ENCODE results near the gene MPDU1. TPM values are rescaled to one million over a fixed set of nuclear protein-coding genes. Genes with fewer than 3 reads are reported as not detected.

The MPDU1 gene
- polyA plus RNA-seq, 1 donor, result 105 TPM

- WGBS (ENCODE audit: insufficient coverage, low lambda C conversion rate), result 92% methylated on average over 2 of the region's 23 CpGs
- Histone ChIP-seq H3K4me1 (ENCODE audit: control insufficient read depth, insufficient read depth, low read length) (peaks cover 70% of the 10 kb centered on the region), H3K27ac (ENCODE audit: low read length) (peak overlapping the region; percentile 93), H3K27me3 (ENCODE audit: control insufficient read depth, insufficient read depth, low read length) (no peaks in the 10 kb centered on the region), H3K36me3 (ENCODE audit: control insufficient read depth, insufficient read depth, low read length) (peaks cover 51% of the 10 kb centered on the region), H3K4me3 (ENCODE audit: low read length) (peak overlapping the region; percentile 49), H3K9me3 (ENCODE audit: control insufficient read depth, low read depth, low read length) (peaks cover 8% of the 10 kb centered on the region)
- DNase-seq, result no peak
These were observed 2.8 kb upstream of the MPDU1 start for GRCh38 chr17:7580604-7581575.

GRCh38 chr17:7582396-7583252 is 1.0 kb upstream of the MPDU1 start:
- WGBS (ENCODE audit: insufficient coverage, low lambda C conversion rate), result no CpG with 5 or more reads among the region's 36 CpGs
- Histone ChIP-seq H3K27me3 (ENCODE audit: control insufficient read depth, insufficient read depth, low read length) (no peaks in the 10 kb centered on the region), H3K4me3 (ENCODE audit: low read length) (peak overlapping the region; percentile 67), H3K27ac (ENCODE audit: low read length) (peak overlapping the region; percentile 94), H3K36me3 (ENCODE audit: control insufficient read depth, insufficient read depth, low read length) (peaks cover 43% of the 10 kb centered on the region), H3K4me1 (ENCODE audit: control insufficient read depth, insufficient read depth, low read length) (peaks cover 56% of the 10 kb centered on the region), H3K9me3 (ENCODE audit: control insufficient read depth, low read depth, low read length) (peaks cover 8% of the 10 kb centered on the region)
- no peak for DNase-seq

GRCh38 chr17:7586673-7587419 is 3.2 kb downstream of the MPDU1 start:
- H3K9me3 ChIP-seq (ENCODE audit: control insufficient read depth, low read depth, low read length), result peaks cover 8% of the 10 kb centered on the region
- peaks cover 48% of the 10 kb centered on the region for H3K36me3 ChIP-seq (ENCODE audit: control insufficient read depth, insufficient read depth, low read length)
- H3K4me1 ChIP-seq (ENCODE audit: control insufficient read depth, insufficient read depth, low read length), result peaks cover 34% of the 10 kb centered on the region
- no peak overlapping the region for H3K4me3 ChIP-seq (ENCODE audit: low read length)
- 100% methylated on average over 1 of the region's 9 CpGs for WGBS (ENCODE audit: insufficient coverage, low lambda C conversion rate)
- DNase-seq, result peak in 1 of 2 donors; percentile 57
- H3K27me3 ChIP-seq (ENCODE audit: control insufficient read depth, insufficient read depth, low read length), result no peaks in the 10 kb centered on the region
- no peak overlapping the region for H3K27ac ChIP-seq (ENCODE audit: low read length)

- no peaks in the 10 kb centered on the region for H3K27me3 ChIP-seq (ENCODE audit: control insufficient read depth, insufficient read depth, low read length)
- H3K36me3 ChIP-seq (ENCODE audit: control insufficient read depth, insufficient read depth, low read length), result peaks cover 50% of the 10 kb centered on the region
- DNase-seq, result no peak
- no peak overlapping the region for H3K4me3 ChIP-seq (ENCODE audit: low read length)
- H3K4me1 ChIP-seq (ENCODE audit: control insufficient read depth, insufficient read depth, low read length), result peaks cover 26% of the 10 kb centered on the region
- WGBS (ENCODE audit: insufficient coverage, low lambda C conversion rate), result no CpG with 5 or more reads among the region's 12 CpGs
- peaks cover 7% of the 10 kb centered on the region for H3K9me3 ChIP-seq (ENCODE audit: control insufficient read depth, low read depth, low read length)
- no peak overlapping the region for H3K27ac ChIP-seq (ENCODE audit: low read length)
These were observed 3.9 kb downstream of the MPDU1 start for GRCh38 chr17:7587420-7588151.

GRCh38 chr17:7588553-7589203 is 5.0 kb downstream of the MPDU1 start:
- no peaks in the 10 kb centered on the region for H3K9me3 ChIP-seq (ENCODE audit: control insufficient read depth, low read depth, low read length)
- WGBS (ENCODE audit: insufficient coverage, low lambda C conversion rate), result no CpG with 5 or more reads among the region's 30 CpGs
- peak overlapping the region; percentile 36 for H3K4me3 ChIP-seq (ENCODE audit: low read length)
- H3K36me3 ChIP-seq (ENCODE audit: control insufficient read depth, insufficient read depth, low read length), result peaks cover 60% of the 10 kb centered on the region
- H3K27ac ChIP-seq (ENCODE audit: low read length), result no peak overlapping the region
- no peak for DNase-seq
- peaks cover 17% of the 10 kb centered on the region for H3K4me1 ChIP-seq (ENCODE audit: control insufficient read depth, insufficient read depth, low read length)
- H3K27me3 ChIP-seq (ENCODE audit: control insufficient read depth, insufficient read depth, low read length), result no peaks in the 10 kb centered on the region

- peak; percentile 76 to 83 for DNase-seq
- no CpG with 5 or more reads among the region's 56 CpGs for WGBS (ENCODE audit: insufficient coverage, low lambda C conversion rate)
- no peaks in the 10 kb centered on the region for H3K27me3 ChIP-seq (ENCODE audit: control insufficient read depth, insufficient read depth, low read length)
- no peaks in the 10 kb centered on the region for H3K9me3 ChIP-seq (ENCODE audit: control insufficient read depth, low read depth, low read length)
- peaks cover 66% of the 10 kb centered on the region for H3K36me3 ChIP-seq (ENCODE audit: control insufficient read depth, insufficient read depth, low read length)
- peaks cover 17% of the 10 kb centered on the region for H3K4me1 ChIP-seq (ENCODE audit: control insufficient read depth, insufficient read depth, low read length)
- peak overlapping the region; percentile 36 for H3K4me3 ChIP-seq (ENCODE audit: low read length)
- no peak overlapping the region for H3K27ac ChIP-seq (ENCODE audit: low read length)
These were observed 5.7 kb downstream of the MPDU1 start for GRCh38 chr17:7589204-7589868.

GRCh38 chr17:7589891-7590691 is 6.4 kb downstream of the MPDU1 start, which contains the start of gene SOX15:
TSS of gene SOX15 (minus strand) at chr17:7590094. CDS start at chr17:7589676, 418 bp downstream.
- no peak for DNase-seq
- Histone ChIP-seq H3K27me3 (ENCODE audit: control insufficient read depth, insufficient read depth, low read length) (no peaks in the 10 kb centered on the region), H3K36me3 (ENCODE audit: control insufficient read depth, insufficient read depth, low read length) (peaks cover 74% of the 10 kb centered on the region), H3K27ac (ENCODE audit: low read length) (no peak within 1 kb of the TSS), H3K9me3 (ENCODE audit: control insufficient read depth, low read depth, low read length) (no peaks in the 10 kb centered on the region), H3K4me1 (ENCODE audit: control insufficient read depth, insufficient read depth, low read length) (peaks cover 10% of the 10 kb centered on the region), H3K4me3 (ENCODE audit: low read length) (peak within 1 kb of the TSS; percentile 36)
- no CpG with 5 or more reads among the region's 24 CpGs for WGBS (ENCODE audit: insufficient coverage, low lambda C conversion rate)

GRCh38 chr17:7590743-7591142 is 7.1 kb downstream of the MPDU1 start:
- DNase-seq, result no peak
- Histone ChIP-seq H3K4me1 (ENCODE audit: control insufficient read depth, insufficient read depth, low read length) (peaks cover 8% of the 10 kb centered on the region), H3K36me3 (ENCODE audit: control insufficient read depth, insufficient read depth, low read length) (peaks cover 78% of the 10 kb centered on the region), H3K9me3 (ENCODE audit: control insufficient read depth, low read depth, low read length) (no peaks in the 10 kb centered on the region), H3K4me3 (ENCODE audit: low read length) (no peak overlapping the region), H3K27ac (ENCODE audit: low read length) (no peak overlapping the region), H3K27me3 (ENCODE audit: control insufficient read depth, insufficient read depth, low read length) (no peaks in the 10 kb centered on the region)
- WGBS (ENCODE audit: insufficient coverage, low lambda C conversion rate), result no CpG with 5 or more reads among the region's 4 CpGs
